NCI-H526 (cell line): ENCODE measurements around the gene ADARB2.

ENCODE experiments used
- DNase-seq, 2 experiments: peaks; one replicate each; lab custom pipeline; 2025; lab: John Stamatoyannopoulos, UW

Gene ADARB2

GRCh38 chr10:1664333-1664964 lies 72.9 kb downstream of the ADARB2 start:
- no peak for DNase-seq

GRCh38 chr10:1663226-1663625 lies 74.1 kb downstream of the ADARB2 start:
- DNase-seq, result no peak

GRCh38 chr10:1662438-1663025 lies 74.8 kb downstream of the ADARB2 start:
- DNase-seq, result no peak

GRCh38 chr10:1661859-1662437 lies 75.4 kb downstream of the ADARB2 start:
- peak in 1 of 2 experiments; percentile 28 for DNase-seq

GRCh38 chr10:1661416-1661815 lies 75.9 kb downstream of the ADARB2 start:
- DNase-seq, result no peak

GRCh38 chr10:1660815-1661214 lies 76.5 kb downstream of the ADARB2 start:
- DNase-seq, result no peak

- no peak for DNase-seq
Observed at GRCh38 chr10:1660386-1660785, 76.9 kb downstream of the ADARB2 start.

GRCh38 chr10:1659221-1659791 lies 78.0 kb downstream of the ADARB2 start:
- no peak for DNase-seq

- DNase-seq, result no peak
Observed at GRCh38 chr10:1658658-1659057, 78.7 kb downstream of the ADARB2 start.

- no peak for DNase-seq
Observed at GRCh38 chr10:1657479-1657878, 79.8 kb downstream of the ADARB2 start.

GRCh38 chr10:1655367-1655766 lies 82.0 kb downstream of the ADARB2 start:
- DNase-seq, result no peak

GRCh38 chr10:1654811-1655356 lies 82.4 kb downstream of the ADARB2 start:
- DNase-seq, result no peak

GRCh38 chr10:1654247-1654646 lies 83.1 kb downstream of the ADARB2 start:
- DNase-seq, result no peak

GRCh38 chr10:1653321-1653720 lies 84.0 kb downstream of the ADARB2 start:
- no peak for DNase-seq

- DNase-seq, result no peak
Observed at GRCh38 chr10:1652151-1652550, 85.2 kb downstream of the ADARB2 start.

GRCh38 chr10:1651270-1651966 lies 85.9 kb downstream of the ADARB2 start:
- DNase-seq, result no peak

GRCh38 chr10:1650542-1651269 lies 86.6 kb downstream of the ADARB2 start:
- DNase-seq, result no peak

- no peak for DNase-seq
Observed at GRCh38 chr10:1648648-1649047, 88.7 kb downstream of the ADARB2 start.

GRCh38 chr10:1646332-1646731 lies 91.0 kb downstream of the ADARB2 start:
- DNase-seq, result no peak

- DNase-seq, result no peak
Observed at GRCh38 chr10:1645896-1646295, 91.4 kb downstream of the ADARB2 start.

- DNase-seq, result peak; percentile 1 to 44
Observed at GRCh38 chr10:1644191-1644711, 93.1 kb downstream of the ADARB2 start.

GRCh38 chr10:1643908-1644179 lies 93.5 kb downstream of the ADARB2 start:
- DNase-seq, result peak in 1 of 2 experiments; percentile 31
